SK-N-SH (cell line): Measurements from ENCODE around the gene FAM47E. TPM values are rescaled to one million over a fixed set of nuclear protein-coding genes. Genes with fewer than 3 reads are reported as not detected.
A peak's percentile ranks its signal among the peaks of the same experiment; 100 is the strongest.

Source experiments
- CTCF ChIA-PET: fragments of 300-600, 350-600 bp; formaldehyde crosslinking; extraction: SDS; loops from one replicate; lab custom pipeline; 2021; lab: Yijun Ruan, JAX
- POLR2A ChIA-PET: fragments of 350-600 bp; sonication (Branson Sonifier 250); formaldehyde crosslinking; extraction: SDS; loops from one replicate; lab custom pipeline; 2020; ENCODE audit warnings: antibody characterized with exemption, inconsistent platforms; lab: Yijun Ruan, JAX
- DNase-seq: peaks from one replicate; pipeline ENCODE4 v3.0.0; 2012
- H2AFZ ChIP-seq: fragments of 200-600 bp; sonication (generic); 2 replicates; pipeline ENCODE4 v1.8.1; 2016; ENCODE audit warnings: antibody characterized with exemption, mild to moderate bottlenecking, low read depth
- H3F3A ChIP-seq: fragments of 200-600 bp; sonication (generic); replicated peaks from 2 replicates; pipeline ENCODE3; 2016; ENCODE audit warnings: antibody characterized with exemption, mild to moderate bottlenecking; ENCODE audit not compliant: insufficient read depth
- H3K27ac ChIP-seq, 2 experiments: fragments of 200-500 bp in 1 of 2; fragments of 200-600 bp in 1 of 2; sonication (Bioruptor generic) in 1 of 2; sonication (generic), shearing (Covaris generic) in 1 of 2; 2 replicates each; pipeline versions ENCODE4 v1.5.1 to v1.6.1; 2014 to 2016; ENCODE audit warnings: low read depth in 2 of 2, inconsistent platforms in 1 of 2, low read length in 1 of 2, mild to moderate bottlenecking in 1 of 2, mixed read lengths in 1 of 2
- H3K27me3 ChIP-seq: fragments of 200-600 bp; sonication (generic), shearing (Covaris generic); 2 replicates; pipeline ENCODE4 v1.6.1; 2016; ENCODE audit warnings: mixed run types; ENCODE audit not compliant: insufficient read depth
- H3K36me3 ChIP-seq, 2 experiments: fragments of 200-500 bp in 1 of 2; fragments of 200-600 bp in 1 of 2; sonication (Bioruptor generic) in 1 of 2; sonication (generic) in 1 of 2; replicated peaks in 1 of 2; 2 replicates each; pipeline versions ENCODE3 to v1.5.1; 2014 to 2016; ENCODE audit warnings: low read length in 1 of 2, mild to moderate bottlenecking in 1 of 2; ENCODE audit not compliant: insufficient read depth in 2 of 2, control insufficient read depth in 1 of 2
- H3K4me1 ChIP-seq, 2 experiments: fragments of 200-500 bp in 1 of 2; fragments of 200-600 bp in 1 of 2; sonication (Bioruptor generic) in 1 of 2; sonication (generic), shearing (Covaris generic) in 1 of 2; 2 replicates each; pipeline versions ENCODE4 v1.5.1 to v1.6.1; 2014 to 2016; ENCODE audit warnings: low read depth in 1 of 2, low read length in 1 of 2, mixed run types in 1 of 2; ENCODE audit not compliant: insufficient read depth in 2 of 2, control insufficient read depth in 1 of 2
- H3K4me2 ChIP-seq: fragments of 200-600 bp; sonication (generic), shearing (Covaris generic); 2 replicates; pipeline ENCODE4 v1.6.1; 2017; ENCODE audit warnings: mixed run types
- H3K4me3 ChIP-seq, 2 experiments: fragments of 200-500 bp in 1 of 2; fragments of 200-600 bp in 1 of 2; sonication (Bioruptor generic) in 1 of 2; sonication (generic), shearing (Covaris generic) in 1 of 2; 2 replicates each; pipeline versions ENCODE4 v1.5.1 to v1.8.1; 2014 to 2016; ENCODE audit warnings: low read depth in 2 of 2, inconsistent platforms in 1 of 2, low read length in 1 of 2, mild to moderate bottlenecking in 1 of 2, mixed read lengths in 1 of 2, moderate library complexity in 1 of 2
- H3K79me2 ChIP-seq: fragments of 200-600 bp; sonication (generic); 2 replicates; pipeline ENCODE4 v1.8.1; 2017; ENCODE audit warnings: mild to moderate bottlenecking; ENCODE audit not compliant: insufficient read depth
- H3K9ac ChIP-seq: fragments of 200-600 bp; sonication (generic); 2 replicates; pipeline ENCODE4 v1.6.1; 2017; ENCODE audit warnings: mixed run types
- H3K9me2 ChIP-seq: fragments of 200-600 bp; sonication (generic); 2 replicates; pipeline ENCODE4 v1.6.1; 2017; ENCODE audit warnings: mixed run types
- H3K9me3 ChIP-seq: fragments of 200-600 bp; sonication (generic); 2 replicates; pipeline ENCODE4 v1.6.1; 2017; ENCODE audit warnings: mixed run types, mild to moderate bottlenecking, moderate library complexity
- H4K20me1 ChIP-seq: fragments of 200-600 bp; sonication (generic); 2 replicates; pipeline ENCODE4 v1.6.1; 2017; ENCODE audit warnings: mild to moderate bottlenecking, mixed run types; ENCODE audit not compliant: insufficient read depth
- CHD2 ChIP-seq: fragments of 150-350 bp; IDR thresholded peaks from 2 replicates; pipeline ENCODE4 v1.6.1; 2018; ENCODE audit warnings: low read length; ENCODE audit not compliant: partially characterized antibody
- ELF1 ChIP-seq: IDR thresholded peaks from 2 replicates; pipeline ENCODE4 v1.4.0; 2012
- EP300 ChIP-seq, 2 experiments: IDR thresholded peaks; 2 replicates each; pipeline versions ENCODE4 v1.4.0 to v1.6.1; 2012; ENCODE audit warnings: borderline replicate concordance in 1 of 2, low read depth in 1 of 2, low read length in 1 of 2
- MEF2A ChIP-seq: IDR thresholded peaks from 2 replicates; pipeline ENCODE4 v1.4.0; 2012; ENCODE audit warnings: low read depth, borderline replicate concordance
- RAD21 ChIP-seq: IDR thresholded peaks from 2 replicates; pipeline ENCODE4 v1.6.1; 2012; ENCODE audit warnings: mild to moderate bottlenecking, low read length
- RCOR1 ChIP-seq: fragments of 150-350 bp; IDR thresholded peaks from 2 replicates; pipeline ENCODE4 v1.6.1; 2017; ENCODE audit warnings: antibody characterized with exemption, low read length
- REST ChIP-seq: IDR thresholded peaks from 2 replicates; pipeline ENCODE4 v1.6.1; 2012; ENCODE audit warnings: mild to moderate bottlenecking, low read depth, low read length, moderate library complexity
- RXRA ChIP-seq: IDR thresholded peaks from 2 replicates; pipeline ENCODE4 v1.4.0; 2012; ENCODE audit warnings: low read depth, mild to moderate bottlenecking, borderline replicate concordance
- TCF12 ChIP-seq: IDR thresholded peaks from 2 replicates; pipeline ENCODE4 v1.4.0; 2012
- TEAD4 ChIP-seq: IDR thresholded peaks from 2 replicates; pipeline ENCODE4 v1.4.0; 2012; ENCODE audit warnings: mild to moderate bottlenecking, borderline replicate concordance; ENCODE audit not compliant: insufficient read depth
- USF2 ChIP-seq: fragments of 150-350 bp; IDR thresholded peaks from 2 replicates; pipeline ENCODE4 v1.6.1; 2017; ENCODE audit warnings: antibody characterized with exemption, low read length, low read depth, borderline replicate concordance
- WGBS: methylation state at CpG from one replicate; pipeline ENCODE4 v1.1.6; 2017; ENCODE audit warnings: low lambda C conversion rate; 5-methylcytosine and 5-hydroxymethylcytosine counted together
- polyA plus RNA-seq, 3 experiments: library from polyadenylated mRNA; depleted of rRNA; stranded (reverse); fragments of >200 nt; gene quantifications; 2 replicates each; pipeline ENCODE4 v1.2.3, GENCODE V29; 2012

FAM47E gene
- polyA plus RNA-seq, 1 of the 3 experiments (the other 2 are of a cell fraction), result 1.8 TPM

- no peak for TF ChIP-seq REST
- no peak for TF ChIP-seq RXRA
- no peak for TF ChIP-seq TEAD4
- TF ChIP-seq MEF2A, result no peak
- no peak for TF ChIP-seq RAD21
- no peak for TF ChIP-seq TCF12
These were observed 18.4 kb upstream of the FAM47E start (continued) for GRCh38 chr4:76233083-76233482.

- 20% methylated on average over 2 of the region's 2 CpGs for WGBS
- TF ChIP-seq RCOR1 (no peak), ELF1 (no peak), EP300 (IDR thresholded peaks at IDR 0.05; ENCODE audit: borderline replicate concordance in 1 of 2, low read depth in 1 of 2, low read length in 1 of 2) (peak in 1 of 2 experiments; percentile 42; a peak in 1 of 4 replicates), USF2 (no peak), CHD2 (peak; percentile 26)
- TF ChIP-seq, all 33 proteins: peak for 2
- no peaks in the 10 kb centered on the region for H4K20me1 ChIP-seq
- H2AFZ ChIP-seq, result peak overlapping the region; percentile 78; the same call in 1 of the 2 replicates
- H3K9me3 ChIP-seq, result no peaks in the 10 kb centered on the region
- H3K27ac ChIP-seq, result peak overlapping the region; percentile 50 to 73; a peak in 3 of 4 replicates
- peak overlapping the region; percentile 54 to 66 for H3K4me3 ChIP-seq
- peak overlapping the region; percentile 75 for H3K4me2 ChIP-seq
- H3K4me1 ChIP-seq, result peaks cover 0 to 8% of the 10 kb centered on the region in 2 experiments; a peak in 2 of 4 replicates
- no peaks in the 10 kb centered on the region for H3K27me3 ChIP-seq
- POLR2A ChIA-PET, result interaction anchor here (0.9 to 1.4 kb wide), 2 partner anchors 36 to 72 kb away, joined by 3 to 5 read pairs; no protein-coding TSS in a partner anchor
- H3K9me2 ChIP-seq, result no peaks in the 10 kb centered on the region
- H3K36me3 ChIP-seq, result peaks cover 0 to 2% of the 10 kb centered on the region in 2 experiments
- CTCF ChIA-PET, result interaction anchor here (1.2 to 1.4 kb wide), 3 partner anchors 13 to 74 kb away, joined by 3 to 4 read pairs (median 3); partner anchors contain the start of gene STBD1
- peaks cover 5% of the 10 kb centered on the region for H3F3A ChIP-seq
- H3K9ac ChIP-seq, result peak overlapping the region; percentile 63; the same call in 1 of the 2 replicates
- peak; percentile 64 for DNase-seq
- peaks cover 20% of the 10 kb centered on the region for H3K79me2 ChIP-seq
These were observed 18.0 kb upstream of the FAM47E start for GRCh38 chr4:76233529-76233928.
